HG02678 (cell line): Measurements from ENCODE around the gene ZNF529.
A peak's percentile ranks its signal among the peaks of the same experiment; 100 is the strongest.
"Not testable (repeated sequence)": the region's sequence is repeated elsewhere in the genome, so short reads cannot be mapped to it uniquely, and the experiment has no call there.

ENCODE experiments used
- ATAC-seq: cut with Tn5 transposase; IDR thresholded peaks from one replicate; pipeline ENCODE4 v1.9.1; 2021; ENCODE audit warnings: mild to moderate bottlenecking, moderate library complexity; ENCODE audit not compliant: unreplicated experiment

Gene ZNF529

DNA sequence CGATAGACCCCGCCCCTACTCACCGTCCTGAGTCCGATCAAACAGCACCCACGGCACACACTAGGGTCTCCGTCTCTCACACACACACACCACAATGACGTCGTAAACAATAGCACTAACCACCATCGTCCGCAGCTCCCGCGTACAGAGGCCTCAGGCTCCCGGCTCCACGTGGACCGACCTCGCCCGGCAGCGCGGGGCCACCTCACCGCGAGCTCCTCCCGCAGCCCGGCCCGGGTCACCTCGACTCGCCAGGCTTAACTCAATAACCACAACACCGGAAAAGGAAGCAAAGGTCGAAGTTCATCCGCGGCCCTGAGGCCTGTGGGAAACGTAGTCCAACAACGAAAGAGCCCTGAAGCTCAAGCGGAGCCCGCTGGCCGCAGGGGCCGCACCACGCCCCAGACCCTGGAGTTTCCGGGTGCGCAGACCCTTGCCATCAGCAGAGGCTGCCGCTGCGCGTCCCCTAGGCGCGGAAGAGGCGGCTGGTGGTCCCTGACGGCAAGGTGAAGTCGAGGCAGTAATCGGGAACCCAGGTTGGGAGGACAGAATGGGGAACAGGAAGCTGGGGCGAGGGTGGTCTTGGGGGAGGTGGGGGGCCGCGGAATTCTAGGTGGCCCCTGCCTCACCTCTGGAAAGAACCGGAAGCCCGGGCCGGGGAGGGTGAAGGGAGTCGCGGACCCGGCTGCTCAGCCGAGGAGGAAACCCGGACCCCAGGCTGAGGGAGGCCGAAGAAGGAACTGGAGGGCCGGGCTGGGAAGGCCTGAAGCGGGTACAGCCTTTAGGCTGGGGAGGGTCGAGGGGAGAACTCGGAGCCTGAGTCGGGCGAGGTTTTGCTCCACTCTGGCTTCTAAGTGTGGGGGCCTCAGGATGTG, at the start of gene ZNF529:
ZNF529 (minus strand) TSS at position 273 of the 875 bp plus-strand sequence. CDS start 946 bp downstream, outside the sequence.
- peak; percentile 90 for ATAC-seq

DNA sequence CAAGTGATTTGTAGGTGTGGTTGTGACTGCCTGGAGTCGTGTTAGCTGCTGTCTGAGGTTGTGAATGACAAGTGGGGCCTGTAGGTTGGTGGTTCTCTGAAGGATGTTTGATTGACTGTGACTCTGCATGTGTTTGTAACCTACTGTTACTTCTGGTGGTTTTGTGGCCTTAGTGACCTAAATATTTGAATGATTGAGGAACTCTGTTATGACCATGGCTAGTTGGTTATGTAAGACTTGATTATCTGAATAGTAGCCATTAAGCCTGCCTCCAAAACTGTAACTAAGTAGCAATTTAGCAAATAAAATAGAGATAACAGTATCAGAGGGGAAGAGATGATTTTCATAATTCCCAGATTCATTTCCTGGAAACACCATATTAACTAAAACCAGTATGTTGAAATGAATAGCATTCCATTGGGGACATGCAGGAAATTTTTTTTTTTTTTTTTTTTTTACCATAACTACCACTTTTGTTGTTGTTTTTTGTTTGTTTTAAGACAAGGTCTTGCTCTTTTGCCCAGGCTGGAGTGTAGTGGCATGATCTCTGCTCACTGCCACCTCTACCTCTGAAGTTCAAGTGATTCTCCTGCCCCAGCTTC, 32.9 kb upstream of the ZNF529 start:
- peak; percentile 6 for ATAC-seq

DNA sequence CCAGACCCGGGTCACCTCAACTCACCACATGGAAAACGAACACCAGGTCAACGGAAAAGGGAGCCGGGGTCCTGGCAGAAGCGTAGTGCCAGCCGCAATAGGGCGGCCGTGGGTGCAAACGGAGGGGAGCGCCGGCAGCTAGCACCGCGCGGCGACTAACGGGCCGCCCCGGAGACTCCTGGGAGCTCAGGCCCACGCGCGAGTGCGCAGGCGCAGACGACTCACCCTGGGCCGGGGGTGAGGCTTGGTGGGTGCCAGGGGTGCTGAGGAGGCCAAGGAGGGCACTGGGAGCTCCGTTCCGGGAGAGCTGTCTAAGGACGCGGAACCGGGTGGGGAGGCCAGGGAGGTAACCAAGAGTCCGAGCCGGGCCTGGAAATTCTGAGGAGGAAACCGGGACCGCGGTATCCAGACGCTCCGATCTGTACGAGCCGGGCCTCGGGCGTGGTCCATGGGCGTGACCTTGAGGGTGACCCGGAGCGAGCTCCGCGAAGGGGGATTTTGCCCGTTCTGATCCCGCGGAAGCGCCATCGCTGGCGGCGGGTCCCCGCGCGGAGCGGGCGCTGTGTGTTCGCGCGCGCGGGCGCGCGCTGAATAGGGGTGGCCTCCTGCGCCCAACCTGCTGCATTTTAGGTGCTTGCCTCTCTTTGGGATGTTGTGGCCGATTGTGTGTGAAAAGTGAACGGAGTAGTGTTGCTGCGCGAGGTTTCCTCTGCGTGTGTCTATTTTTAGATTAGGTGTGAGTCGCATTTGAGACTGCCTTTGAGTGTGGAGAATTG, 32.2 kb upstream of the ZNF529 start, which contains the start of gene ZNF382:
ZNF382 (plus strand) TSS at position 213 of the 776 bp plus-strand sequence. CDS start 4,602 bp downstream, outside the sequence.
- ATAC-seq: peak; percentile 76

DNA sequence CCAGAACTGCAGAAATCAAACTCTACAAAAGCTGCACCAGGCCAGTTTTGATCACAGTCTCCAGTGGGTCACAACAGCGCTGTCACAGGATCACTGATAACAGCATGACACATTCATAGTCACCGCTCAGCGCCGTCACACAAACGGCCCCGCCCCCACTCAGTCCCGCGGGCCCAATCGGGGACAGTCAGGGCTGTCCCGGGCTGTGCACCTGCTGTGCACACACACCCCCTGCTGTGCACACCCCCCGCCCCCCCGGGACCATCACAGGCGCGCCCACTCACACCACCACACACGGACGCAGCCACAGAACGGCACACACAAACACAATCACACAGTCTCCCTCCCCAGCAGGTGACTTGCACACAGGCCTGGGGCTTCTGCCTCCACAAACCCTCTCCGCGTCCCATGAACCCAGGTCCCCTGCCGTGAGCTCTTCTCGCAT, 31.6 kb upstream of the ZNF529 start:
- ATAC-seq: peak; percentile 79

DNA sequence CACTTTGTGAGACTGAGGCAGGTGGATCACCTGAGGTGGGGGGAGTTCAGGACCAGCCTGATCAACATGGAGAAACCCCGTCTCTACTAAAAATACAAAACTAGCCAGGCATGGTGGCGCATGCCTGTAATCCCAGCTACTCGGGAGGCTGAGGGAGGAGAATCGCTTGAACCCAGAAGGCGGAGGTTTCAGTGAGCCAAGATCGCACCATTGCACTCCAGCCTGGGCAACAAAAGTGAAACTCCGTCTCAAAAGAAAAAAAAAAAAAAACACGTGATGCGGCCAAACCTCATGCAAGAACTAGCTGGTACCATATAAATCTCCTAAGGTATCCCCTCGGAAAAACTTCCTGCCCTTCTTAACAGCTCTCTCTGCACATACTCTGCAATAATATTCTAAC, 29.6 kb upstream of the ZNF529 start:
- ATAC-seq: not testable (repeated sequence)

DNA sequence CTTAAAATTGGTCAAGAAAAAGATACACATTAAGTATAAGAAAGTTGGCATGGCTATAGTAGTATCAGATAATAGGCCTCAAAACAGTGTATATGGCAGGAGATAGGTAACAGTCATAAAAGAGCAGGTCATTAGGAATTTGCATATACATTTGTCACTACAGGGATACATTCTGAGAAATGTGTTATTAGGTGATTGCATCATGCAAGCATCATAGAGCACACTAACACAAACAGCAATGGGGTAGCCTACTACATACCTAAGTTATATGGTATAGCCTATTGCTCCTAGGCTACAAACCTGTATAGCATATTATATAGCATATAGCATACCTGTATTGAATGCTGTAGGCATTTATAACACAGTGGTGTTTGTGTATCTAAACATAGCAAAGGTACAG, 6.2 kb upstream of the ZNF529 start:
- ATAC-seq: no peak

DNA sequence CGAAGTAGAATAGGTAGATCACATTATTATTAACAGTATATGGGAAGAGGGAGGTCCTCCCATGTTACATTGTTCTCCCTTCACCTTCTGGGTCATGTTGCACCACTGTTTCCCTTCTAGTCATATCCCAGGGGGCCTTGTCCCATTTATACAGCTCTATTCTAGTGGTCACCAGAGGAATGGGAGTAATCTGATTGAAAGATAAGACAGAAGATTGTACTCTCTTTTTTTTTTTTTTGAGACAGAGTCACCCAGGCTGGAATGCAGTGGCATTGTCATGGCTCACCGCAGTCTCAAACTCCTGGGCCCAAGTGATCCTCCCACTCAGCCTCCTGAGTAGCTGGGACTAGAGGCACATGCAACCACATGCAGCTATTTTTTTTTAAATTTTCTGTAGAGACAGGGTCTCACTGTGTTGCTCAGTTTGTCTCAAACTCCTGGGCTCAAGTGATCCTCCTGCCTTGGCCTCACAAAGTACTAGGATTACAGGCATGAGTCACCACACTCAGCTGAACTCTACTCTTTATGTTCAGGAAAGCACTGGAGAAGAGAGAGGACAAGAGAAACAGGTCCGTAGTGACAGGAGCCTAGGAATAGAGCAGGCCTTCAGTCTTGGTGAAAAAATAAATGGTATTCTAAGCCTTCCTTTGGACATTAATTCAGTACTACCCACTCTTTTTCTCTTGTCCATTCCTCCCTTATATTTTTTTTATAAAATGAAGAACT, 4.3 kb upstream of the ZNF529 start:
- no peak for ATAC-seq

DNA sequence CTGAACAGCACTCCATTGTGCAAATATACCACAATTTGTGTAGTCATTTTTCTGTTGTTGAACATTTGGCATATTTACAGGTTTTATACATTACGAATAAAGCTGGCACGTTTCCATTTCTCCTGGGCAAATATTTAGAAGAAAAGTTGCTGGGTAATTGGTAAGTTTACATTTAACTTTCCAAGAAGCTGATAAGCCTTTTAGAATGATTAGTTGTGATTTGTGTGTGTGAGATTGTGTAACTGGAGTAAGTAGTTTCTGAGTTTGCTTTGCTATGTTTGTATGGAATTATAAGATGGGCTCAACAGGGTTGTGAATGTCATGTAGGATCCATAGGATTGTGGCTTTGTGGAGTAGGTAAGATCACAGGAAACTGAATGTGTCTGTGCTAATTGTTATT, 1.6 kb upstream of the ZNF529 start:
- no peak for ATAC-seq

DNA sequence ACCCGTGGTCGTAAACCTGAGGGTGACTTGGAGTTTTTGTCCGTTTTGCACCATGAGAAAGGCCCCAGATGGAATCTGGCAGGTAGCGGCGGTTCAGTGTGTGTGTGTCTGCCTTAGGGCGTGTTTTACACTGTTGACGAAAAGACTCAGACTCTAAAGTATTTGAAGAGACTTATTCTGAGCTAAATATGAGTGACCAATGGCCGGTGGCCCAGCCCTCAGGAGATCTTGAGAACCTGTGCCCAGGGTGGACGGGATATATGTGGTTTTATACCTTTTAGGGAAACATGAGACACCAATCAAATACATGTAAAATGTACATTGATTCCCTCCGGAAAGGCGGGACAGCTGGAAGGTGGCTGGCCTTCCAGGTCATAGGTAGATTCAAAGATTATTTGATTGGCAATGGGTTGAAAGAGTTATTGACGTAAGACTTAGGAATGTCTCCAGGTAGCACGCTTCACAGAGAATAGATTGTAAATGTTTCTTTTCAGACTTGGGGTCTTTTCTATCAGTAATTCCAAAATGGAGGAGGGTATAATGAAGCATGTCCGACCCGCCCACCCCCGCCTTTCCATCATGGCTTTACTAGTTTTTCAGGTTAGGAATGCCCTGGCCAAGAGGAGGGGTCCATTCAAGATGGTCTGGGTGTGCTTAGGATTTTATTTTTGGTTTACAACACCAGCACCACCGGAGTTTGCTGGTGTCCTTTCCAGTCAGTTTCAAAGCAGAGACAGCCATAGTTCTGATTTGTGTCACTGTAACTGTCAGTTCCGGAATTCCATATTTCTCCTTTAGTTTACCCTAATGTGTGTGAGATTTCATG, 1.0 kb upstream of the ZNF529 start:
- no peak for ATAC-seq

DNA sequence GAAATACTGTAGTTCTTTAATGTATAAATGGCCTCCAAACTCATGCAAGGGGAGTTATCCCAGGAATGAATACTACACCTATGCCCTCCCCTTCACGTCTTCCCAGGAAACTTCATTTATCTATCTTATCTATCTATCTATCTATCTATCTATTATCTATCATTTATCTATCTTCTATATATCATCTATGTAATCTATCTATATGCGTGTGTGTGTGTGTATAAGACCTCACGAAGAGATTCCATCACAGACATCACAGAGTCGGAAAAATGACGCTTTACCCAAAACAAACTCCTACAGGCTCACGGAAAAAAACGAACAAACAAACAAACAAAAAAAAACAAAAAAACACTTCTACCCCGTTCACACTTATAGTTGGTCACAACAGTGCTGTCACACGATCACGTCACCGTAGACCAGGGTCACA, 486 bp downstream of the ZNF529 start:
- ATAC-seq: no peak

DNA sequence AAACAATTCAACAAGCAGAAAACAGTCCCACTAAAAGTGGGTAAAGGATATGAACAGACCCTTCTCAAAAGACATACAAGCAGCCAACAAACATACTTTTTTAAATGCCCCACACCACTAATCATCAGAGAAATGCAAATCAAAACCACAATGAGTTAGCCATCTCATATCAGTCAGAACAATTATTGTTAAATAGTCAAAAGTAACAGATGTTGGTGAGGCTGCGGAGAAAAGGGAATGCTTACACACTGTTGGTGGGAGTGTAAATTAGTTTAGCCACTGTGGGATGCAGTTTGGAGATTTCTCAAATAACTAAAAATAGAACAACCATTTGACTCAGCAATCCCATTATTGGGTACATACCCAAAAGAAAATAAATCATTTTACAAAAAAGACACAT, 8.7 kb downstream of the ZNF529 start:
- no peak for ATAC-seq

DNA sequence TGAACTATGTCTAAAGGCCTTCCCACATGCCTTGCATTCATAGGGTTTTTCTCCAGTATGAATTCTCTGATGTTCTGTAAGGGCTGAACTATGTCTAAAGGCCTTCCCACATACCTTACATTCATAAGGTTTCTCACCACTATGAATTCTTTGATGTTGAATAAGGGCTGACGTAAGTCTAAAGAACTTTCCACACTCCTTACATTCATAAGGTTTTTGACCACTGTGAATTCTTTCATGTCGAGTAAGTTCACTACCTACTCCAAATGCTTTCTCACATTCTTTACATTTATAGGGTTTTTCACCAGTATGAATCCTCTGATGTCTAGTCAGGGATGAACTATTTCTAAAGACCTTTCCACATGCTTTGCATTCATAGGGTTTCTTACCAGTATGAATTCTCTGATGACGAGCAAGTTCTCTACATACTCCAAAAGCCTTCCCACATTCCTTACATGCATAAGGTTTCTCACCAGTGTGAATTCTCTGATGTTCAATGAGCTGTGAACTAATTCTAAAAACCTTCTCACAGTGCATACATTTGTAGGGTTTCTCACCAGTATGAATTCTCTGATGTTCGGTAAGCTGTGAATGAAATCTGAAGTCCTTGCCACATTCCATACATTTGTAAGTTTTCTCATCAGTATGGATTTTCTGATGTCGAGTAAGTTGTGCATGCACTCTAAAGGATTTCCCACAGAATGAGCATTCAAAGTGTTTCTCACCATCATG, 25.9 kb downstream of the ZNF529 start:
- no peak for ATAC-seq

DNA sequence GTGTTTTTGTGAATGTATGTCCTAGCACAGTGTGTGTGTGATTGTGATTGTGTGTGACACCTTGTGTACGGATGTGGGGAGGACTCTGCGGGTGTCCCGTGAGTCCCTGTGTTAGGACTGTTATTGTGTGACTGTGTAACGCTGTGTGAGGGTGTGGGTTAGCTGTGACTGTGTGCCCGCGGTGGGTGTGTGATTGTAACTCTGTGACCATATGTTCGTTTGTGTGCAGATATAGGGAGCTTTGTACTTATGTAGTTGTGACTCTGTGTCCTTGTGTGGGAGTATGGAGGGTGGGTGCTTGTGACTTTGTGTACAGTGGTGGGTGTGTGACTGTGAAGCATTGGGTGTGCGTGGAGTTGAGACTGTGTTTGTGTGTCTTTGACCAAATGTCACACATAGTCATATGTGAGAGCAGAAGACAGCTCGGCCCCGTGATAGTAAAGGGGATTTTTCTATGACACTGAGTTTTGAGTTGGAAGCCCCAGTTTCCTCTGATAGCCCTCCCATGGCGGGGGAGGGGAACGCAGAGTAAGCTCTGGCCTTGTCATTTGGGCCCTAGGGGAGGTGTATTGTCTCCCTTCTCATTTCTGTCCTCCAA, 44.1 kb downstream of the ZNF529 start:
- ATAC-seq: no peak

DNA sequence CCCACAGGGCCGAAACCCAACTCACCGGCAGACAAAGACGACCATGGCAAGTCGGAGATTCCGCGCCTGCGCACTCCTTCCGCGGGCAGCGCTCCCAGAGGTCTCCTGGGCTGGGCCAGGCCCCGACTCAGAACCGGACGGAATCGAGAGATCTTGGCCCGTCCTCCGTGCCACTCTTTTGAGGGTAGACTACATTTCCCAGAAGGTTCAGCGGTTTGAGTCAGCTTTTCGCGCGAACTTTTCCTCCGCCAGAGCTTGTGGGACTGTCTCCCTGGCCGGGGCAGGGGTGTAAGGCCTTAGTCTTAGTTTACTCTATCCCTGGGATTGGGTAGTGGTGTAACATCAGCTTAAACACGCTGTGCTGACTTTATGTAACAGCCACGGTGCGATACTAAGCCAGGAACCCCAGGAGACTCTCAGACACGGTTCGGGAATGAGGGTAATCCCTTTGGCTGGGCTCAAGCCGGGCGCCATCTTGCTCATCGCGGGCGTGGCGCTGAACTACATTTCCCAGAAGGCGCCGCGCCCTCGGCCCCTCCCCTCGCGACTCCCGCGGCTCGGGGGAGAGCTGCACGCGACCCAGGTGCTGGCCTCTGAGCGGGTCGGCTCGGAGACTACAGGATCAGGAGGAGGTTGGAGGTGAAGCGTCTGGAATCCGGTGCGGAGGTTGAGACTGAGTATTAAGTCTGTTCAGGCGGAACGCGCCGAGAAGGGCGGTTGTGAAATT, 44.7 kb downstream of the ZNF529 start, which contains the start of gene ZNF260:
ZNF260 (minus strand) TSS at position 78 of the 727 bp plus-strand sequence. CDS start 13,033 bp downstream, outside the sequence.
- peak; percentile 89 for ATAC-seq

DNA sequence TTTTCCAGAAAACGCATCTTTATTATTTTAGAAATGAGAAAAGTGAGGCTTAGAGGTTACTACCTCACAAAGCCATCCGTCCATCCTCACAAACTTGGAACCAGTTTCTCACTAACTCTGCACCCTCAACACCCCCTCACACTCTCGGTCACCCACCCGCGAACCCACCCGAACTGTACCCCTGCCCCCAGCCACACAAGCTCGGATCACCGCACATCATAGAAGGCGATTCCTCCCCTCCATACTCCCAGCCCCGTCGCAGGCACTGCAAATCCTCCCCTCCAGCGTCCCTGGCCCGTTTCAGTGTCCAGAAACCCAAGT, 45.3 kb downstream of the ZNF529 start:
- ATAC-seq: no peak

DNA sequence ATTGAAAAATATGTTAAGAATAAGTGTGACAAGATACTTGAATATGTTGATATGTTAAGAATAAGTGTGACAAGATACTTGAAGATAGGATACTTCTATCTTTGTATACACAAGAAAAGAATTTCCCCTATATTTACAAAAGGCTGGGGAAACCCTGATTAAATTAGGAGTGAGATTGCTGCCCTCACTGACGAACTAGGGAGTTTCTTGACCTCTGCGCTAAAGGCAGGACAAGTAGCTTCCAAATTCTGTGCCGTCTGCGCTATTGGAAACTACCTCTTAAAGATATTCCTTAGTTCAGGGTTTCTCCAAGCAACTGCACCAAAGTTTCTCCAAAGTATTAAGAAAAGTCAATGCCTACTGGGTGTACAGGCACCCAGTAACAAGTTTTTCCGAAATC, 45.8 kb downstream of the ZNF529 start:
- no peak for ATAC-seq

DNA sequence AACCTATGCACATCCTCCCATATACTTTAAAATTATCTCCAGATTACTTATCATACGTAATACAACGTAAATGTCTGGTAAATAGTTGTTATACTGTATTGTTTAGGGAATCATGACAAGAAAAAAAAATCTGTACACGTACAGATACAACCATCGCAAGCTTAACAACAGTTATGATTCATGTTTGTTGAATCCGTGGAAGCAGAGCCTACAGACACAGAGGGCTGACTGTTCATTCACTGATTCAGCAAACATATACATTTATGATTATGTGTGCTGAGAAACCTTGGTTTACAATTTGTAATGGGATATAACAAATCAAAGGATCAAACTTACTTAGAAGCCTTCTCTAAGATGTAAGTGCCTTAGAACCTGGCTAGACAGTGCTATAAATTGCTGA, 46.5 kb downstream of the ZNF529 start:
- ATAC-seq: no peak

DNA sequence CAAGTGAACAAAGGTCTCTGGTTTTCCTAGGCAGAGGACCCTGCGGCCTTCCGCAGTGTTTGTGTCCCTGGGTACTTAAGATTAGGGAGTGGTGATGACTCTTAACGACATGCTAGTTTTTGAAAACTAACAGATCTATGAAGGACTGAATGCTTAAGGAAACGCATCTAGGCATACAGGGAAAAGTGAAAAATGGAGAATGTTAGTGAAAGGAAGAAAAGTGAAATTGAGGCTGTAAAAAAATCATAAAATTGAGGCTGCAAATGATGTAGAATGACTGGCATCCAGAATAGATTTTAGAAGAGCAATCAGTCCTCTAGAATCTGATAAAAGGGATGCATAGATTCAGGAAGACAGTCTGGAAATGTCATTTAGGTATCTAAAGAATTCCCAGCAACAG, 48.5 kb downstream of the ZNF529 start:
- ATAC-seq: no peak
